Mammary epithelial cell (primary cell): Measurements from ENCODE around the gene BARX1.
"Not testable (repeated sequence)": the region's sequence is repeated elsewhere in the genome, so short reads cannot be mapped to it uniquely, and the experiment has no call there.

Experiments
- CTCF ChIP-seq, 2 donors: IDR thresholded peaks in 1 of 2; conservative IDR thresholded peaks in 1 of 2; 2 replicates each; pipeline ENCODE4 v1.5.1; 2011 to 2012; ENCODE audit warnings: inconsistent platforms in 2 of 2, low read length in 2 of 2, mild to moderate bottlenecking in 2 of 2, control low read depth in 1 of 2, low read depth in 1 of 2; ENCODE audit not compliant: insufficient read depth in 1 of 2; ENCODE audit errors: extremely low read depth in 1 of 2
- EZH2 ChIP-seq: IDR thresholded peaks from 2 replicates; pipeline ENCODE4 v1.6.1; 2012; ENCODE audit warnings: low read length, inconsistent platforms, borderline replicate concordance

- not testable (repeated sequence) for TF ChIP-seq CTCF (conservative IDR thresholded peaks at IDR 0.05 in 1 of 2, IDR thresholded peaks at IDR 0.05 in 1 of 2; ENCODE audit: extremely low read depth in 1 of 2, insufficient read depth in 1 of 2, low read depth in 1 of 2, low read length in 2 of 2); EZH2
Measured at GRCh38 chr9:93972655-93973054, 17.5 kb upstream of the BARX1 start.
